ENCODE data around the gene XRCC3.

GRCh38 chr14:103710771-103711377 lies 4.4 kb downstream of the XRCC3 start:
- no peak for TF ChIP-seq CTCF (IDR thresholded peaks at IDR 0.05)
- no peak for TF ChIP-seq POLR2AphosphoS5 (IDR thresholded peaks at IDR 0.05)

Measured in sigmoid colon (tissue), 4 donors.